A549 treated with AZD2906 at 1 μM for 4 hours (cell line): Measurements from ENCODE around the gene JUN. TPM values are rescaled to one million over a fixed set of nuclear protein-coding genes. Genes with fewer than 3 reads are reported as not detected.

ENCODE experiments used
- total RNA-seq: library from RNA; stranded (reverse); fragments of 200-300 nt; extraction: Qiagen RNA extraction; gene quantifications from 5 replicates; pipeline ENCODE4 v1.2.3, GENCODE V29; 2022

The JUN gene
- total RNA-seq, result 23.0 to 27.5 TPM (median 25.6 TPM) in 5 replicates

DNA sequence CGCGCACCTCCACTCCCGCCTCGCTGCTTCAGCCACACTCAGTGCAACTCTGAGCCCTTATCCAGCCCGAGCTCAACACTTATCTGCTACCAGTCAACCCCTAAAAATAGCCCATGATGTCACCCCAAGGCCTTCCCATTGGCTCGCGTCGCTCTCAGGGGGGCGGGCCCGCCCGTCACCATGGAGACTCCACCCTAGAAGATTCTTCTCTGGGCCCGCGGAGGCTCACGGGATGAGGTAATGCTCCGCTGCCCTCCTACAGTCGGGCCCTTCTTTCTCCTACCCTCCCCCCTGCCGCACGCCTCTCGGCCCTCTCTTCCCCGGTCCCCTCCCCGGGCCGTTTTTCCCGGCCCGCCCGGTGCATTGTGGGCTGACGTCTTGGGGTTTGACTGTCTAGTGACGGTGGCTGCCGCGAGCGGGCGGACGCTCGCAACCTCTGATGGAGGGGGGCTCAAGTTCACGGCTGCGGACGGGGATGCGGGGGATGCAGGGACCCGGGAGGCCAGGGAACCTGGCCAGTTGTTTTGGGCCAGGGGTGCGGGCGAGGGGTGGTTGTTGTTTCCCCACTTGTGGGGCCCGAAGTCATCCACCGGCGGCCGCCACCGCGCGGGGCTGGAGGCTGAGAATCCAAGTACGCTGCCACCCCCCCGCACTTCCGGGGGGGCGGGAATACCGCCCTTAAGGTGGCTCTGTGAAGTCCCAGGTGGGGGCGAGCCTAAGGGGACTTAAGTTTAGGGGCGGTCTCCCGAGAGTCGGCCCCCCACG, at the start of gene JUN:
JUN (minus strand) TSS at position 55 of the 765 bp plus-strand sequence. CDS start 977 bp downstream, outside the sequence.

Other genes starting within 250 kb of the JUN start
- 4.5 to 6.3 TPM (median 4.7 TPM) in 5 replicates for gene OMA1, start 237.3 kb downstream of the JUN start, total RNA-seq
- not detected in 5 replicates for gene TACSTD2, start 206.8 kb downstream of the JUN start, total RNA-seq
- 3.3 to 5.1 TPM (median 4.6 TPM) in 5 replicates for gene MYSM1, start 84.0 kb downstream of the JUN start, total RNA-seq